ENCODE data around the gene CA10. TPM values are rescaled to one million over a fixed set of nuclear protein-coding genes. Genes with fewer than 3 reads are reported as not detected.

Gene CA10
- total and polyA plus RNA-seq, 2 donors (not counting 1 experiment from before 2014, with no cell fraction given) = not detected

GRCh38 chr17:51971121-51971520 is 187.4 kb downstream of the CA10 start:
- Mint-ChIP-seq H3K9me3 (ENCODE audit: insufficient read depth) (no peaks in the 10 kb centered on the region), H3K27me3 (no peaks in the 10 kb centered on the region), H3K4me1 (no peaks in the 10 kb centered on the region), H3K4me3 (no peak overlapping the region), H3K27ac (no peak overlapping the region)
- Histone ChIP-seq H3K9me3 (ENCODE audit: control extremely low read depth in 1 of 3, control insufficient read depth in 2 of 3, insufficient read depth in 1 of 3, low read length in 2 of 3) (peaks cover 0 to 3% (median 0%) of the 10 kb centered on the region in 3 donors), H3K27me3 (replicated peaks in 1 of 4; ENCODE audit: control extremely low read depth in 1 of 4, control insufficient read depth in 3 of 4, insufficient read depth in 4 of 4, low read length in 3 of 4) (no peaks in the 10 kb centered on the region), H3K4me3 (ENCODE audit: control extremely low read depth in 1 of 5, extremely low read depth in 1 of 5, insufficient read depth in 1 of 5, low read depth in 2 of 5, low read length in 4 of 5) (no peak overlapping the region), H3K4me2 (replicated peaks; ENCODE audit: low read depth, low read length, poor library complexity, severe bottlenecking) (no peak overlapping the region), H3K4me1 (ENCODE audit: control insufficient read depth in 2 of 2, insufficient read depth in 2 of 2, low read length in 2 of 2) (no peaks in the 10 kb centered on the region), H3K36me3 (replicated peaks in 1 of 2; ENCODE audit: control extremely low read depth in 1 of 2, control insufficient read depth in 1 of 2, extremely low read depth in 1 of 2, insufficient read depth in 2 of 2, low read length in 1 of 2) (no peaks in the 10 kb centered on the region), H3K9ac (ENCODE audit: low read length) (no peak overlapping the region), H4K20me1 (ENCODE audit: control insufficient read depth, insufficient read depth, low read length, poor library complexity, severe bottlenecking) (no peaks in the 10 kb centered on the region), H3K79me2 (ENCODE audit: control insufficient read depth, insufficient read depth, low read length) (no peaks in the 10 kb centered on the region), H2AFZ (ENCODE audit: insufficient read depth, low read depth, low read length, poor library complexity, severe bottlenecking) (no peak overlapping the region), H3K27ac (ENCODE audit: low read length in 2 of 2) (no peak overlapping the region)
- ATAC-seq (ENCODE audit: low read depth) (no peak), DNase-seq (no peak)
- POLR2A ChIA-PET = no interaction called here
- CTCF ChIA-PET = no interaction called here
- intact Hi-C loops (cut with micrococcal nuclease) = no loop called here
- no CpG with 5 or more reads among the region's 1 CpG for WGBS (ENCODE audit: insufficient coverage)
- no peak for TF ChIP-seq EZH2 (IDR thresholded peaks at IDR 0.05; ENCODE audit: borderline replicate concordance, insufficient read depth, low read depth, low read length, poor library complexity, severe bottlenecking)
- TF ChIP-seq, protein P1, sequence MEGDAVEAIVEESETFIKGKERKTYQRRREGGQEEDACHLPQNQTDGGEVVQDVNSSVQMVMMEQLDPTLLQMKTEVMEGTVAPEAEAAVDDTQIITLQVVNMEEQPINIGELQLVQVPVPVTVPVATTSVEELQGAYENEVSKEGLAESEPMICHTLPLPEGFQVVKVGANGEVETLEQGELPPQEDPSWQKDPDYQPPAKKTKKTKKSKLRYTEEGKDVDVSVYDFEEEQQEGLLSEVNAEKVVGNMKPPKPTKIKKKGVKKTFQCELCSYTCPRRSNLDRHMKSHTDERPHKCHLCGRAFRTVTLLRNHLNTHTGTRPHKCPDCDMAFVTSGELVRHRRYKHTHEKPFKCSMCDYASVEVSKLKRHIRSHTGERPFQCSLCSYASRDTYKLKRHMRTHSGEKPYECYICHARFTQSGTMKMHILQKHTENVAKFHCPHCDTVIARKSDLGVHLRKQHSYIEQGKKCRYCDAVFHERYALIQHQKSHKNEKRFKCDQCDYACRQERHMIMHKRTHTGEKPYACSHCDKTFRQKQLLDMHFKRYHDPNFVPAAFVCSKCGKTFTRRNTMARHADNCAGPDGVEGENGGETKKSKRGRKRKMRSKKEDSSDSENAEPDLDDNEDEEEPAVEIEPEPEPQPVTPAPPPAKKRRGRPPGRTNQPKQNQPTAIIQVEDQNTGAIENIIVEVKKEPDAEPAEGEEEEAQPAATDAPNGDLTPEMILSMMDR (IDR thresholded peaks at IDR 0.05) = no peak

- no peak overlapping the region for H3K4me3 Mint-ChIP-seq
- Histone ChIP-seq H3K4me2 (replicated peaks; ENCODE audit: low read depth, low read length, poor library complexity, severe bottlenecking) (no peak overlapping the region), H3K79me2 (ENCODE audit: control insufficient read depth, insufficient read depth, low read length) (no peaks in the 10 kb centered on the region), H3K27ac (ENCODE audit: low read length in 2 of 2) (no peak overlapping the region), H3K9me3 (ENCODE audit: control extremely low read depth in 1 of 3, control insufficient read depth in 2 of 3, insufficient read depth in 1 of 3, low read length in 2 of 3) (peaks cover 0 to 10% (median 10%) of the 10 kb centered on the region in 3 donors), H3K36me3 (replicated peaks in 1 of 2; ENCODE audit: control extremely low read depth in 1 of 2, control insufficient read depth in 1 of 2, extremely low read depth in 1 of 2, insufficient read depth in 2 of 2, low read length in 1 of 2) (no peaks in the 10 kb centered on the region), H3K4me3 (ENCODE audit: control extremely low read depth in 1 of 5, extremely low read depth in 1 of 5, insufficient read depth in 1 of 5, low read depth in 2 of 5, low read length in 4 of 5) (no peak overlapping the region), H4K20me1 (ENCODE audit: control insufficient read depth, insufficient read depth, low read length, poor library complexity, severe bottlenecking) (no peaks in the 10 kb centered on the region), H2AFZ (ENCODE audit: insufficient read depth, low read depth, low read length, poor library complexity, severe bottlenecking) (no peak overlapping the region), H3K27me3 (replicated peaks in 1 of 4; ENCODE audit: control extremely low read depth in 1 of 4, control insufficient read depth in 3 of 4, insufficient read depth in 4 of 4, low read length in 3 of 4) (no peaks in the 10 kb centered on the region), H3K4me1 (ENCODE audit: control insufficient read depth in 2 of 2, insufficient read depth in 2 of 2, low read length in 2 of 2) (no peaks in the 10 kb centered on the region), H3K9ac (ENCODE audit: low read length) (no peak overlapping the region)
- ChIA-PET CTCF (no interaction called here), POLR2A (no interaction called here)
- TF ChIP-seq EZH2 (IDR thresholded peaks at IDR 0.05; ENCODE audit: borderline replicate concordance, insufficient read depth, low read depth, low read length, poor library complexity, severe bottlenecking) = no peak
- TF ChIP-seq, protein P1 (IDR thresholded peaks at IDR 0.05) = no peak
- 90% methylated on average over 7 of the region's 7 CpGs for WGBS (ENCODE audit: insufficient coverage)
- H3K27ac Mint-ChIP-seq = no peak overlapping the region
- intact Hi-C loops (cut with micrococcal nuclease) = no loop called here
- H3K27me3 Mint-ChIP-seq = no peaks in the 10 kb centered on the region
- no peak for DNase-seq
- H3K9me3 Mint-ChIP-seq (ENCODE audit: insufficient read depth) = peaks cover 14% of the 10 kb centered on the region
- ATAC-seq (ENCODE audit: low read depth) = no peak
- H3K4me1 Mint-ChIP-seq = no peaks in the 10 kb centered on the region
These were observed 196.8 kb downstream of the CA10 start for GRCh38 chr17:51961689-51962088.
